Neural cell (in vitro differentiated cells): ENCODE data around the gene CYP2W1. TPM values are rescaled to one million over a fixed set of nuclear protein-coding genes. Genes with fewer than 3 reads are reported as not detected.

Source experiments
- H2AFZ ChIP-seq: fragments of 200-600, 300-800 bp; sonication (generic), shearing (Covaris generic); 2 replicates; pipeline ENCODE4 v1.6.0; 2014; ENCODE audit warnings: low read depth, mild to moderate bottlenecking, antibody characterized with exemption, low read length, moderate library complexity
- H3F3A ChIP-seq: fragments of 200-600 bp; shearing (Covaris generic); 2 replicates; pipeline ENCODE4 v1.6.1; 2016; ENCODE audit warnings: mild to moderate bottlenecking, moderate library complexity, mixed read lengths, antibody characterized with exemption, low read length; ENCODE audit not compliant: insufficient read depth, poor library complexity, severe bottlenecking
- H3K27ac ChIP-seq: fragments of 200-600, 300-800 bp; sonication (generic), shearing (Covaris generic); 2 replicates; pipeline ENCODE4 v1.5.1; 2014; ENCODE audit warnings: mild to moderate bottlenecking, low read length, moderate library complexity
- H3K27me3 ChIP-seq: fragments of 300-800, 200-600 bp; sonication (generic), shearing (Covaris generic); 2 replicates; pipeline ENCODE4 v1.6.0; 2014; ENCODE audit warnings: mild to moderate bottlenecking, low read depth, low read length, moderate library complexity; ENCODE audit not compliant: insufficient read depth
- H3K36me3 ChIP-seq: fragments of 300-800, 200-600 bp; sonication (generic), shearing (Covaris generic); 2 replicates; pipeline ENCODE4 v1.5.1; 2014; ENCODE audit warnings: mild to moderate bottlenecking, antibody characterized with exemption, low read length, moderate library complexity; ENCODE audit not compliant: insufficient read depth
- H3K4me2 ChIP-seq: fragments of 300-800, 200-600 bp; sonication (generic), shearing (Covaris generic); 2 replicates; pipeline ENCODE4 v1.6.0; 2014; ENCODE audit warnings: mild to moderate bottlenecking, low read length
- H3K4me3 ChIP-seq: fragments of 300-800, 200-600 bp; sonication (generic), shearing (Covaris generic); 2 replicates; pipeline ENCODE4 v1.5.1; 2014; ENCODE audit warnings: mild to moderate bottlenecking, low read length, moderate library complexity
- H3K79me2 ChIP-seq: fragments of 200-600 bp; shearing (Covaris generic); replicated peaks from 2 replicates; pipeline ENCODE4 v1.6.0; 2014; ENCODE audit warnings: mild to moderate bottlenecking, low read length, moderate library complexity; ENCODE audit not compliant: insufficient read depth
- H3K9ac ChIP-seq: fragments of 300-800, 200-600 bp; sonication (generic), shearing (Covaris generic); 2 replicates; pipeline ENCODE4 v1.6.1; 2016; ENCODE audit warnings: mild to moderate bottlenecking, low read length, mixed read lengths
- H3K9me2 ChIP-seq: fragments of 200-600 bp; shearing (Covaris generic); 2 replicates; pipeline ENCODE4 v1.6.1; 2016; ENCODE audit warnings: mild to moderate bottlenecking, low read length, mixed read lengths; ENCODE audit not compliant: insufficient read depth
- H3K9me3 ChIP-seq: fragments of 200-600, 300-800 bp; sonication (generic), shearing (Covaris generic); 2 replicates; pipeline ENCODE4 v1.6.1; 2016; ENCODE audit warnings: mild to moderate bottlenecking, mixed run types, low read length, moderate library complexity, mixed read lengths
- H4K20me1 ChIP-seq: fragments of 200-600 bp; shearing (Covaris generic); 2 replicates; pipeline ENCODE4 v1.6.1; 2016; ENCODE audit warnings: mild to moderate bottlenecking, mixed run types; ENCODE audit not compliant: insufficient read depth
- CTCF ChIP-seq: fragments of 450-650 bp; IDR thresholded peaks from 2 replicates; pipeline ENCODE4 v1.5.1; 2014; ENCODE audit warnings: antibody characterized with exemption, mild to moderate bottlenecking, moderate library complexity; ENCODE audit not compliant: poor library complexity, severe bottlenecking
- EZH2 ChIP-seq: fragments of 200-600, 300-800 bp; shearing (Covaris generic), sonication (generic); IDR thresholded peaks from 2 replicates; pipeline ENCODE4 v1.6.1; 2014; ENCODE audit warnings: antibody characterized with exemption, low read length, borderline replicate concordance, mild to moderate bottlenecking; ENCODE audit not compliant: insufficient read depth, poor library complexity, severe bottlenecking
- MXI1 ChIP-seq: fragments of 450-650 bp; conservative IDR thresholded peaks from 2 replicates; pipeline ENCODE4 v1.6.1; 2014; ENCODE audit warnings: antibody characterized with exemption, mild to moderate bottlenecking; ENCODE audit not compliant: poor library complexity, severe bottlenecking
- POLR2AphosphoS5 ChIP-seq: IDR thresholded peaks from 2 replicates; pipeline ENCODE4 v1.6.1; 2012
- RAD21 ChIP-seq: fragments of 450-650 bp; conservative IDR thresholded peaks from 2 replicates; pipeline ENCODE4 v1.6.1; 2014; ENCODE audit warnings: antibody characterized with exemption, mild to moderate bottlenecking, moderate library complexity
- REST ChIP-seq: IDR thresholded peaks from 2 replicates; pipeline ENCODE4 v1.6.1; 2012; ENCODE audit warnings: borderline replicate concordance
- TAF1 ChIP-seq: IDR thresholded peaks from 2 replicates; pipeline ENCODE4 v1.6.1; 2012; ENCODE audit warnings: low read depth
- polyA plus RNA-seq: library from polyadenylated mRNA; depleted of rRNA; stranded (reverse); fragments of >200 nt; gene quantifications from 2 replicates; pipeline ENCODE4 v1.2.3, GENCODE V29; 2014

Gene CYP2W1
- polyA plus RNA-seq, 1 donor from 2014 or later, result not detected

GRCh38 chr7:1021931-1022330, 39.0 kb downstream of the CYP2W1 start:
- Histone ChIP-seq H3K4me2 (no peak overlapping the region), H2AFZ (no peak overlapping the region), H3K4me3 (no peak overlapping the region), H3K27me3 (no peaks in the 10 kb centered on the region), H3K9me3 (peaks cover 14% of the 10 kb centered on the region), H3K9me2 (no peaks in the 10 kb centered on the region), H3F3A (no peaks in the 10 kb centered on the region), H3K27ac (no peak overlapping the region), H3K9ac (no peak overlapping the region), H4K20me1 (peaks cover 20% of the 10 kb centered on the region), H3K79me2 (peaks cover 37% of the 10 kb centered on the region), H3K36me3 (peaks cover 23% of the 10 kb centered on the region)
- TF ChIP-seq RAD21 (no peak), REST (no peak)

- Histone ChIP-seq H3K27me3 (no peaks in the 10 kb centered on the region), H3K27ac (no peak overlapping the region), H2AFZ (no peak overlapping the region), H3F3A (no peaks in the 10 kb centered on the region), H4K20me1 (peaks cover 16% of the 10 kb centered on the region), H3K4me2 (no peak overlapping the region), H3K9me3 (peaks cover 14% of the 10 kb centered on the region), H3K9me2 (no peaks in the 10 kb centered on the region), H3K36me3 (peaks cover 23% of the 10 kb centered on the region), H3K9ac (no peak overlapping the region), H3K4me3 (no peak overlapping the region), H3K79me2 (peaks cover 41% of the 10 kb centered on the region)
- TF ChIP-seq CTCF (no peak), REST (no peak), POLR2AphosphoS5 (no peak), EZH2 (no peak), MXI1 (no peak), TAF1 (no peak)
Observed at GRCh38 chr7:1022356-1022755, 39.4 kb downstream of the CYP2W1 start.
